EH (cell line): ENCODE data around the gene KCNC3.
A peak's percentile ranks its signal among the peaks of the same experiment; 100 is the strongest.

ENCODE experiments used
- DNase-seq: peaks from one replicate; pipeline ENCODE4 v3.0.0-alpha.2; 2015; ENCODE audit warnings: low read depth

Gene KCNC3

GRCh38 chr19:50327013-50327412 is 2.2 kb downstream of the KCNC3 start:
- no peak for DNase-seq

GRCh38 chr19:50326101-50326664 is 3.0 kb downstream of the KCNC3 start:
- DNase-seq: no peak

DNA sequence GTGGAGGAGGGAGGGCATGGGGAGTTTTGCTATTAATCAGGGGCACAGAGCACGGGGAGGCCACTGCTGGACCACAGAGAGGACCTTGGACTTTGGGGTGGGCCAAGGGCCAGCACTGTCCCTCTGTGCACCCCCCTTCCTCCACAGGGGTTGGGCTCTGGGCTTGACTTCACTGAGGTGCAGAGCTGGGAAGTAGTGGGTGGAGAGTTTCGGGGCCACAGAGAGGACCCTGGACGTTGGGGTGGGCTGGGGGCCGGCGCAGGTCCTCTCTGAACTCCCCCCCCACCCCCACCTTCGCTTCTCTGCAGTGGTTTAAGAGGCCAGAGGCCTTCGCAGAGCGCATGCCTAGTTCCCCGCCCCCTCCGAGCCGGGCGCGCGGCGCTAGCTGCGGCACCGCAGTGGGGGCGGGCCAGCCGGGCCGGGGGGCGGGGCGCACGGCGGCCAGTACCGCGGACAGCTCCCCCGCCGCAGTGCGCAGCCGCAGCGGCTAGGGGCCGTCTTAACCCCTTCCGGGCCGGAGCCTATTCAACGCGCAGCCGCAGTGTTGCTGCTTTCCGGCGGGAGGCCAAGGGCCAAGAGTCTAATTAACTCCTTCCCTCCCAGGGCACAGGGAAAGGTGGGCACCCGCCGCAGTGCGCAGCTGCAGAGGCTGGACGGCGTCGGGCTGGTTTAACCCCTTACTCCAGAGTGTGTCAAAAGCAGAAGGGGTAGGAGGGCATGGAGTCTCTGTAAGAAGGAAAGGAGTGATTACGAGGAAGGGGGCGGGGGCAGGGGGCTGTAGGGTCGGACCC is 3.7 kb downstream of the KCNC3 start:
- peak; percentile 34 for DNase-seq

GRCh38 chr19:50324331-50324730 is 4.8 kb downstream of the KCNC3 start:
- no peak for DNase-seq

DNA sequence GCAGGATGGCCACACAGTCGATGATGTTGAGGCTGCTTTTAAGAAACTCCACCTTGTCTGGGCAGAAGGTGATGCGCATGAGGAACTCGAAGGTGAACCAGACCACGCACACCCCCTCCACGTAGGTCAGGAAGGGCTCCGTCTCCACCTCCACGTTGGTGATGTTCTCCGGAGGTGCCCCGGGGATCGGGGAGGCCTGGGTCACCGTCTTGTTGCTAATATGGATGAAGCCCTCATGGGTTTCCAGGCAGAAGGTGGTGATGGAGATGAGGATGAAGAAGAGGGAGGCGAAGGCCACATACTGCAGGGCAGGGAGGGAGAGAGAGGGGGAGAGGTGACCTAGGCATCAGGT is 5.4 kb downstream of the KCNC3 start:
- no peak for DNase-seq

DNA sequence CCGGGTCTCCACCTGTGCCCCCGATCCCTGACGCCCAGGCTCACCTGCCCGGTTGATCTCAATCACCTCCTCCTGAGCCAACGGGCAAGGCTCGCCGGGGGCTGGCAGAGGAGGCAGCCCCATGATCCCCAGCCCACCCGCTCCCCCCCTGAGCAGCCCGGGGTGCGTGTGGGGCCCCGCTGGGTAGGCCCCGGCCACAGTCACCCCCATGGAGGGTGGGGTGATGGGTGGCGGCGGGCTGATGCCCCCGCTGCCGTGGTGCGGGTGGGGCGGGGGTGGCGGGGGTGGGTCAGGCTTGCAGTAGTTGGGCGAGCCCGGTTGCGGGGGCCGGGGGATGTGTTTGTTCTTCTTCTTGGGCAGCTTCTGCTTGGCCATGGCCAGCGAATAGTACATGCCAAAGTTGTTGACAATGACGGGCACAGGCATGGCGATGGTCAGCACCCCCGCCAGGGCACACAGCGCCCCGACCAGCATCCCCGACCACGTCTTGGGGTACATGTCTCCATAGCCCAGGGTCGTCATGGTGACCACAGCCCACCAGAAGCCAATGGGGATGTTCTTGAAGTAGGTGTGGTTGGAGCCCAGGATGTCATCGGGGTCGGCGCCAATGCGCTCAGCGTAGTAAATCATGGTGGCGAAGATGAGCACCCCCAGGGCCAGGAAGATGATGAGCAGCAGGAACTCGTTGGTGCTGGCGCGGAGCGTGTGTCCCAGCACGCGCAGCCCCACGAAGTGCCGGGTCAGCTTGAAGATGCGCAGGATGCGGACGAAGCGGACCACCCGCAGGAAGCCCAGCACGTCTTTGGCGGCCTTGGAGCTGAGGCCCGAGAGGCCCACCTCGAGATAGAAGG is 6.0 kb downstream of the KCNC3 start:
- DNase-seq: no peak

GRCh38 chr19:50322234-50322633 is 6.9 kb downstream of the KCNC3 start:
- DNase-seq: no peak

- no peak for DNase-seq
These were observed 7.3 kb downstream of the KCNC3 start for GRCh38 chr19:50321831-50322230.

GRCh38 chr19:50320596-50320995 is 8.6 kb downstream of the KCNC3 start:
- DNase-seq: no peak

DNA sequence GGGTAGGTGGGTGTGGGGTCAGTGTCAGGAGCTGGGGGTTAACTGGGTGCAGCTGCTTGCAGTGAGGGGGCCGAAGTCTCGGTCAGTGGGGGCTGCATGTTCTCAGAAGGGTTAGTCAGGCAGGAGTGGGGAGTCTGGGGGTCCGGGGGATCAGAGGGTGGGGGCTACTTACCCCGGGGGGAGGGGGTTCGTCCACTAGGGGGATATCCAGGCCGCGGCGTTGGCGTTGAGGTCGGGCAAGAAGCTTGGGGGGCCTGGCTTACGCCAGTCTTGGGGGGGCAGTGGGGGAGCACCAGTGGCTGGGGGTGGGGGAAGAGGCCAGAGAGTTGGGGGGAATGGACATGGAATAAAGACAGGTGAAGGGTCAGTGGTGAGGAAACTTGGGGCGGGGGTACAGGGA is 9.1 kb downstream of the KCNC3 start:
- DNase-seq: no peak

DNA sequence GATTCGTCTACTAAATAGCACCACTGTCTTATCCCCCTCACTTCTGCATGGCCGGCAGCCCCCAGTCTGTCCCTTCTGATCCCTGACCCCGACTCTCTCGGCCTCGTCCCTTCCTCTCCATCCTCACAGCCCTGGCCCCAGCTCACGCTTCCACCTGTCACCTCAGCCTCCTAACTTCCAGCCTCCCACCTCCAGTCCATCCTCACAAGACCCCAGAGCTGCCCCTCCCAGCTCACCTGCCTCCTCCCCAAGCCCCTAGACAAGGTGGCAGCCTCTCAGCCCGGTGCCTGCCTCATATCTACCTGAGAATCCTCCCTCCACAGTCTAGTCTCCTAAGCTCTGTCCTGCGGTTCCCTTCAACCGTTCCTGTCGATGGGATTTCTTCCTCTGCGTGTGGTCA is 10.0 kb downstream of the KCNC3 start:
- DNase-seq: no peak

DNA sequence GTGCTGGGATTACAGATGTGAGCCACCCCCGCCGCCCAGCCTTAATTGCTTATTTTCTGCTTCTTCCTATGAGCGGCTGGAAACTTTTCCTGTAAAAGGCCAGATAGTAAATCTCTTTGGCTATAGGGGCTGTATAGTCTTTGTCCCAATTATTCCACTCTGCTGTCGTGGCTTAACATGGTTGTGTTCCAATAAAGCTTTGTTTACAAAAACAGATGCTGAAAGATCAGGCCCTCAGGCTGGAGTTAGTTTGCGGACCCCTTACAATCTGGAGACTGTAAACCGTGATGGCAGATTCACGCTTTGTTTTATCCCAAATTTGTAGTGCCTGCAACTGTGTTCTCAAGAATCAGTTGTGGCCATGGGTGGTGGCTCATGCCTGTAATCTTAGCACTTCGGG is 10.7 kb downstream of the KCNC3 start:
- no peak for DNase-seq

GRCh38 chr19:50317115-50317514 is 12.1 kb downstream of the KCNC3 start:
- no peak for DNase-seq

DNA sequence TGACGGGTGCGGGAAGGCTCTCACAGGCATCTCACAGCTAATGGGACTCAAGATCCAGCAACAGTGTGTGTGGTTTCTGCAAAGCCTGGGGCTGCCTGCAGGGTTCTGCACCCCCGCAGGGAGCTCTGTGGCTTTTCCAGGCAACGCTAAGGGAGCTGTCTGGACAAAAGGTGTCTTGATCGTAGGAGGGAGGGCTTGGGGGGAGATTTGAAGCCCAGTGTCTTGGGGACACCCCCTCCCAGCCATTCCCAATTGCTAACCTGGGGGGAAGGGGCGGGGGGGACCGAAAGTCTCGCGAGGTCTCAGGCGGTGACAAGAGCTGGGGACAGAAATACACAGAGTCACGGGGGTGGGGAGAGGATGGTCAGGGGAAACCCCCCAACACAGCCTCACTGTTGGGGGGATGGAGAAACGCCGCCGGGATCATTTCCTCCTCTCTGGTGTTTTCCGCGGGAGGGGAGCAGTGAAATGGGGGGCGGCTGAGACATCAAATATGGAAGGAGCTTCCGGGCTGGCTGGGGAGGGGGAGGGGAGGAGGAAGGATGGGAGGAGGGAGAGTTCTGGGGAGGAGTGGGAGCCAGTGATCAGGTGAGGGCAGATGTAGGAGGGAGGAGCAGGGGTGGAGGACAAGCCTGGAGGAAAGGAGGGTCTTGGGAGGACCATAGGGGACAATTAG is 13.3 kb downstream of the KCNC3 start:
- peak; percentile 2 for DNase-seq

- no peak for DNase-seq
These were observed 14.2 kb downstream of the KCNC3 start for GRCh38 chr19:50314724-50315708.

GRCh38 chr19:50313812-50314536 is 15.2 kb downstream of the KCNC3 start:
- no peak for DNase-seq

DNA sequence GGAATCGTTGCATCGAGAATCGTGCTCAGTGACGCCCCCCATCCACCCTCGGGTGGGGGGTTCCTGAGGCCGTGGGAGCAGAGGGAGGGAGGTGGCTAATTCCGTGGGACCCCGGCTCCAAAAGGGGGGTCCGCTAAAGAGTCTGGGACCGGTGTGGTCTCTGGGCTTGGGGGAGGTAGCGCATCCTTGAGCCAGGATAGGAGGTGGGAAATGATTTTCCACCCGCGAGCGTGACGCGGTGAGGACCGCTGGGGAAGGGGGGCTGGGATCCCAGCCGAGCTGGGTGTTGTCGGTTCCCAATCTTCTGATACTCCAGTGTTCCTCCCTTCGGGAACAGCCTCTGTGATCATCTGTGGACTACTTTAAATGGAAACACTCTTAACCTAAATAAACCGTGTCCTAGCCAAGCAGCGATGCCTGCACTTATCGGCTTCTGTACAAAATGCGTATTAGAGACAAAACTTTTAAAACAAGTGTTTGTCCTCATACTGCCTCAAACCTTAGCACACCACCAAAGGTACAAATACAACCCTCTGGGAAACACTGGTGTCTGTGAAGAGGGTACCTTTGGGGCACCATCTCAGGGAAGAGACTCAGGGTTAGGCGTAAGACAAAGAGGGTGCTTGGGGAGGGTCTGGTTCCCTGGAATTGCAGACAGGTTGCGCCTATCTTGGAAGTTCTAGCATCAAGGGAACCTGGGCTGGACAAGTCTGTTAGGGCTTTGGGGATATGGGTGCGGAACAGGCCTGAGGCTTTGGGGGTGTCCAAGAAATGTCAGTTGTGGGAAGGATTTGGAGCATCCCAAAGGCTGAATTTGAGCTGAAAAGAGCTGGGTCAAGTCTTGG is 16.0 kb downstream of the KCNC3 start:
- no peak for DNase-seq

GRCh38 chr19:50311723-50312635 is 17.2 kb downstream of the KCNC3 start:
- no peak for DNase-seq
